Keratinocyte (primary cell): ENCODE data around the gene TWNK. TPM values are rescaled to one million over a fixed set of nuclear protein-coding genes. Genes with fewer than 3 reads are reported as not detected.

Experiments
- DNase-seq: peaks from one replicate; pipeline ENCODE4 v3.0.0-alpha.2; 2011; ENCODE audit warnings: low read depth, missing footprints, low spot score
- FAIRE-seq: peaks from 2 replicates; lab custom pipeline; 2011; peaks lifted over from hg19 to GRCh38; lab: Jason Lieb, UNC
- H2AFZ ChIP-seq: 2 replicates; pipeline ENCODE4 v1.6.0; 2012; ENCODE audit warnings: low read length, control low read depth, inconsistent platforms; ENCODE audit not compliant: control insufficient read depth
- H3K27ac ChIP-seq: 2 replicates; pipeline ENCODE4 v1.5.1; 2011; ENCODE audit warnings: low read length; ENCODE audit not compliant: control insufficient read depth, insufficient read depth
- H3K27me3 ChIP-seq: 3 replicates; pipeline ENCODE4 v1.6.0; 2011; ENCODE audit warnings: low read length; ENCODE audit not compliant: control insufficient read depth, insufficient read depth; ENCODE audit errors: extremely low read depth
- H3K36me3 ChIP-seq, 2 experiments: 2 replicates in 1 of 2; 3 replicates in 1 of 2; pipeline ENCODE4 v1.5.1; 2011; ENCODE audit warnings: low read length in 2 of 2, mild to moderate bottlenecking in 1 of 2; ENCODE audit not compliant: control insufficient read depth in 2 of 2, insufficient read depth in 2 of 2; ENCODE audit errors: extremely low read depth in 1 of 2
- H3K4me1 ChIP-seq: 3 replicates; pipeline ENCODE4 v1.5.1; 2011; ENCODE audit warnings: low read length; ENCODE audit not compliant: control insufficient read depth, insufficient read depth; ENCODE audit errors: extremely low read depth
- H3K4me2 ChIP-seq: 3 replicates; pipeline ENCODE4 v1.6.0; 2011; ENCODE audit warnings: low read depth, low read length; ENCODE audit not compliant: control insufficient read depth, insufficient read depth; ENCODE audit errors: extremely low read depth
- H3K4me3 ChIP-seq, 3 experiments: fragments of 200-600 bp in 1 of 3; sonication (generic) in 1 of 3; 2 replicates in 2 of 3; 3 replicates in 1 of 3; pipeline ENCODE4 v1.5.1; 2011 to 2016; ENCODE audit warnings: low read length in 3 of 3, mild to moderate bottlenecking in 3 of 3, control low read depth in 2 of 3, inconsistent platforms in 1 of 3, low read depth in 1 of 3, mixed read lengths in 1 of 3, mixed run types in 1 of 3, moderate library complexity in 1 of 3; ENCODE audit not compliant: control insufficient read depth in 2 of 3, insufficient read depth in 2 of 3; ENCODE audit errors: extremely low read depth in 1 of 3
- H3K79me2 ChIP-seq: 2 replicates; pipeline ENCODE4 v1.6.0; 2012; ENCODE audit warnings: low read length; ENCODE audit not compliant: control insufficient read depth, insufficient read depth
- H3K9ac ChIP-seq: 3 replicates; pipeline ENCODE4 v1.6.0; 2011; ENCODE audit warnings: low read length; ENCODE audit not compliant: control insufficient read depth, insufficient read depth; ENCODE audit errors: extremely low read depth
- H3K9me1 ChIP-seq: 3 replicates; pipeline ENCODE4 v1.6.0; 2011; ENCODE audit warnings: low read length; ENCODE audit not compliant: control insufficient read depth, insufficient read depth; ENCODE audit errors: extremely low read depth
- H3K9me3 ChIP-seq: 2 replicates; pipeline ENCODE4 v1.5.1; 2012; ENCODE audit warnings: low read depth, low read length; ENCODE audit not compliant: control insufficient read depth
- H4K20me1 ChIP-seq: 3 replicates; pipeline ENCODE4 v1.6.0; 2011; ENCODE audit warnings: low read length; ENCODE audit not compliant: control insufficient read depth, insufficient read depth; ENCODE audit errors: extremely low read depth
- EZH2 ChIP-seq: IDR thresholded peaks from one replicate; pipeline ENCODE4 v1.6.1; 2012; ENCODE audit warnings: inconsistent platforms, mild to moderate bottlenecking, low read length, moderate library complexity
- dilution Hi-C: fragments of 300-500 bp; cut with MboI; formaldehyde crosslinking; loops from one replicate; pipeline ENCODE4 v1.7.0; 2020; ENCODE audit warnings: low sequenced_read_pairs; ENCODE audit not compliant: extremely low pct_ligation_motif_present
- polyA plus RNA-seq, 5 experiments: library from polyadenylated mRNA; depleted of rRNA in 3 of 5; stranded (reverse) in 3 of 5; stranded (forward) in 1 of 5; unstranded in 1 of 5; fragments of >200 nt; gene quantifications; 1 replicate in 1 of 5; 2 replicates in 3 of 5; 3 replicates in 1 of 5; pipeline versions ENCODE4 v1.2.1 to v1.2.3, GENCODE V29; 2011 to 2012; ENCODE audit warnings: missing spikeins in 2 of 5, low read depth in 1 of 5, low replicate concordance in 1 of 5
- TF ChIP-seq, protein P1 (sequence below), 3 experiments: IDR thresholded peaks in 1 of 3; conservative IDR thresholded peaks in 1 of 3; optimal IDR thresholded peaks in 1 of 3; 2 replicates in 2 of 3; 3 replicates in 1 of 3; pipeline versions ENCODE3 to v1.5.1; 2011; ENCODE audit warnings: low read length in 3 of 3, mild to moderate bottlenecking in 3 of 3, moderate library complexity in 2 of 3, control low read depth in 1 of 3, inconsistent platforms in 1 of 3; ENCODE audit not compliant: insufficient read depth in 2 of 3; ENCODE audit errors: extremely low read depth in 1 of 3

The TWNK gene
- polyA plus RNA-seq, 1 donor (not counting 4 experiments of a cell fraction or from before 2014, with no cell fraction given) = 12.9 TPM

- Histone ChIP-seq H3K27me3 (no peaks in the 10 kb centered on the region), H2AFZ (no peak overlapping the region), H3K27ac (no peak overlapping the region), H3K9me1 (no peaks in the 10 kb centered on the region), H3K36me3 (peaks cover 5 to 7% of the 10 kb centered on the region in 2 experiments), H3K4me1 (no peaks in the 10 kb centered on the region), H3K4me3 (no peak overlapping the region), H4K20me1 (no peaks in the 10 kb centered on the region), H3K9me3 (no peaks in the 10 kb centered on the region), H3K79me2 (no peaks in the 10 kb centered on the region), H3K9ac (no peak overlapping the region), H3K4me2 (no peak overlapping the region)
- dilution Hi-C loops = no loop called here
- FAIRE-seq (no peak), DNase-seq (no peak)
- TF ChIP-seq EZH2 = no peak
- TF ChIP-seq, protein P1, sequence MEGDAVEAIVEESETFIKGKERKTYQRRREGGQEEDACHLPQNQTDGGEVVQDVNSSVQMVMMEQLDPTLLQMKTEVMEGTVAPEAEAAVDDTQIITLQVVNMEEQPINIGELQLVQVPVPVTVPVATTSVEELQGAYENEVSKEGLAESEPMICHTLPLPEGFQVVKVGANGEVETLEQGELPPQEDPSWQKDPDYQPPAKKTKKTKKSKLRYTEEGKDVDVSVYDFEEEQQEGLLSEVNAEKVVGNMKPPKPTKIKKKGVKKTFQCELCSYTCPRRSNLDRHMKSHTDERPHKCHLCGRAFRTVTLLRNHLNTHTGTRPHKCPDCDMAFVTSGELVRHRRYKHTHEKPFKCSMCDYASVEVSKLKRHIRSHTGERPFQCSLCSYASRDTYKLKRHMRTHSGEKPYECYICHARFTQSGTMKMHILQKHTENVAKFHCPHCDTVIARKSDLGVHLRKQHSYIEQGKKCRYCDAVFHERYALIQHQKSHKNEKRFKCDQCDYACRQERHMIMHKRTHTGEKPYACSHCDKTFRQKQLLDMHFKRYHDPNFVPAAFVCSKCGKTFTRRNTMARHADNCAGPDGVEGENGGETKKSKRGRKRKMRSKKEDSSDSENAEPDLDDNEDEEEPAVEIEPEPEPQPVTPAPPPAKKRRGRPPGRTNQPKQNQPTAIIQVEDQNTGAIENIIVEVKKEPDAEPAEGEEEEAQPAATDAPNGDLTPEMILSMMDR (optimal IDR thresholded peaks at IDR 0.05 in 1 of 3, IDR thresholded peaks at IDR 0.05 in 1 of 3, conservative IDR thresholded peaks at IDR 0.05 in 1 of 3; ENCODE audit: extremely low read depth in 1 of 3, insufficient read depth in 2 of 3, low read length in 3 of 3) = no peak
These were observed 10.4 kb upstream of the TWNK start for GRCh38 chr10:100976906-100977305.

- FAIRE-seq = no peak
- Histone ChIP-seq H3K36me3 (peaks cover 7% of the 10 kb centered on the region in 2 experiments), H3K4me3 (no peak overlapping the region), H3K4me1 (no peaks in the 10 kb centered on the region), H2AFZ (no peak overlapping the region), H3K79me2 (no peaks in the 10 kb centered on the region), H3K4me2 (no peak overlapping the region), H3K27me3 (no peaks in the 10 kb centered on the region), H3K9me3 (no peaks in the 10 kb centered on the region), H4K20me1 (no peaks in the 10 kb centered on the region), H3K9ac (no peak overlapping the region), H3K27ac (no peak overlapping the region), H3K9me1 (no peaks in the 10 kb centered on the region)
- DNase-seq = no peak
- dilution Hi-C loops = no loop called here
- no peak for TF ChIP-seq EZH2
- TF ChIP-seq, protein P1 (optimal IDR thresholded peaks at IDR 0.05 in 1 of 3, IDR thresholded peaks at IDR 0.05 in 1 of 3, conservative IDR thresholded peaks at IDR 0.05 in 1 of 3; ENCODE audit: extremely low read depth in 1 of 3, insufficient read depth in 2 of 3, low read length in 3 of 3) = no peak
These were observed 9.9 kb upstream of the TWNK start for GRCh38 chr10:100977436-100977835.
